Measurements from ENCODE around the gene TXNDC15. TPM values are rescaled to one million over a fixed set of nuclear protein-coding genes. Genes with fewer than 3 reads are reported as not detected.
"Not testable (repeated sequence)": the region's sequence is repeated elsewhere in the genome, so short reads cannot be mapped to it uniquely, and the experiment has no call there.

The TXNDC15 gene
- total RNA-seq, 1 experiment from 2014 or later, result 22.5 TPM

DNA sequence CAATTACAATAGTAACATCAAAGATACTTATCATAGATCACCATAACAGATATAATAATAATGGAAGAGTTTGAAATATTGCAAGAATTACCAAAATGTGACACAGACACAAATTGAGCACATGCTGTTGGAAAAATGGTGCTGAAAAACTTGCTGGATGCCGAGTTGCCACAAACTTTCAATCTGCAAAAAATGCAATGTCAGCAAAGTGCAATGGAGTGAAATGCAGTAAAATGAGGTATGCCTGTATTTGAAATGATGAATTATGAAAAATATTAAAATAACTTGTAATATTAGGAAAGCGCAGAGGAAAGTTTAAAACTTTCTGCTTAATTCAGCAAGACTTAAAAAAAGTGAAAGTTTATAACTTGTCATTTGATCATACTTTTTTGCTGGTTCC lies 18.8 kb downstream of the TXNDC15 start:
- no peaks in the 10 kb centered on the region for H3K27me3 ChIP-seq (ENCODE audit: control insufficient read depth, insufficient read depth, low read length)

DNA sequence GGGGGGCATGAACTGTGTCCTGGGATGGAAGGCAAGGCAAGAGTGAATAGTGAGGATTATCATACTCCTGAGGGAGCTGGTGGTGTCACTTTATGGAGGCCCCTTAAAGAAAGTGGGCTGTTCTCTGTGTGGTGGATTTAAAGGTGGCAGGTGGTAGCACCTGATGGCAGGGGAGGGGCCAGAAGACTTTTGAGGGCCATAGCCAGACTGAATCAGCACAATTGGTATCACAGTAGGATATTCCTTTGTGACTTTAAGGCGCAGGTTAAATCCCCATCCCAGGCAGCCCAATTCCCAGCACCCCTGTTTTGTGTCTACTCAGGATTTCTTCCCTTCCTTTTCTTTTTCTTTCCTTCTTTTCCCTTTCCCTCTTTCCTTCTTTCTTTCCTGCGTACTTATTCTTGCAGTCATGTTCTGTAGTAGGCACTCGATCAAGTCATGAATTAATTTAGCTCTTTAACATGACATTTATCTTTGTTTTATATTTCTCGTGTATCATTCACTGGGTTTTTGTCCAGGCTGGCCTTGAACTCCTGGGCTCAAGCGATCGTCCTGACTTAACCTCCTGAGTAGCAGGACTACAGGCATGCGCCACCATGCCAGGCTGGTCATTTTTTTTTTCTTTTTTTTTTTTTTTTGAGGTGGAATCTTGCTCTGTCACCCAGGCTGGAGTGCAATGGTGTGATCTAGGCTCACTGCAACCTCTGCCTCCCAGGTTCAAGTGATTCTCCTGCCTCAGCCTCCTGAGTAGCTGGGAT lies 19.8 kb downstream of the TXNDC15 start:
- no peaks in the 10 kb centered on the region; the same call in 1 of the 2 replicates for H3K36me3 ChIP-seq (replicated peaks; ENCODE audit: control insufficient read depth, insufficient read depth, low read length)
- no peaks in the 10 kb centered on the region for H3K27me3 ChIP-seq (ENCODE audit: control insufficient read depth, insufficient read depth, low read length)
- peak; percentile 42 for DNase-seq
- H3K4me3 ChIP-seq (ENCODE audit: insufficient read depth, low read depth, low read length), result no peak overlapping the region

More for the DNA sequence above, 18.8 kb downstream of the TXNDC15 start:
- H3K36me3 ChIP-seq (replicated peaks; ENCODE audit: control insufficient read depth, insufficient read depth, low read length), result no peaks in the 10 kb centered on the region; the same call in 1 of the 2 replicates
- no peak for DNase-seq
- H3K4me3 ChIP-seq (ENCODE audit: insufficient read depth, low read depth, low read length), result no peak overlapping the region

DNA sequence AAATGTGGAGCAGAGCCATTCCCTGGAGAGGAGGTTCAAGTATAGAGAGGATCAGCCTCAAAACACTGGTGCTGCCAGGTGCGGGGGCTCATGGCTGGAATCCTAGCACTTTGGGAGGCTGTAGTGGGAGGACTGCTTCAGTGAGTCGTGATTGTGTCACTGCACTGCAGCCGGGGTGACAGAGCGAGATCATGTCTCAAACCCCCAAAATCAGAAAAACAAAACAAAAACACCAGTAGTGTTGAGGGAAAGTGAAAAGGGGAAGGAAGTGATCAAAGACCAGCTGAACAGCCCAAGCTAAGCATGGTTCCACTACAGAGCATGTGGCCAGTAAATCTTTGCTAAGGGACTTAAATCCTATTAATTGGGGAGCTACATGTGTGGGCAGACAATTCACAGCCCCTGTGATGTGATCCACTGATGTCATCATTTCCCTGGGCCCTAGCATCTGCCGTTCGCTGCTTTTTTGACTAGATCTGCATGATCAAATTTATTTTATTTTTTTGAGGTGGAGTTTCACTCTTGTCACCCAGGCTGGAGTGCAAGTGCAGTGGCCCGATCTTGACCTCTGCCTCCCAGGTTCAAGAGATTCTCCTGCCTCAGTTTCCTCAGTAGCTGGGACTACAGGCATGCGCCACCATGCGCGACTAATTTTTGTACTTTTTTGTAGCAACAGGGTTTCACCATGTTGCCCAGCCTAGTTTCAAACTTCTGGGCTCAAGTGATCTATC lies 28.1 kb downstream of the TXNDC15 start:
- H3K36me3 ChIP-seq (replicated peaks; ENCODE audit: control insufficient read depth, insufficient read depth, low read length), result no peaks in the 10 kb centered on the region
- no peak overlapping the region for H3K4me3 ChIP-seq (ENCODE audit: insufficient read depth, low read depth, low read length)
- DNase-seq, result no peak
- no peaks in the 10 kb centered on the region for H3K27me3 ChIP-seq (ENCODE audit: control insufficient read depth, insufficient read depth, low read length)

DNA sequence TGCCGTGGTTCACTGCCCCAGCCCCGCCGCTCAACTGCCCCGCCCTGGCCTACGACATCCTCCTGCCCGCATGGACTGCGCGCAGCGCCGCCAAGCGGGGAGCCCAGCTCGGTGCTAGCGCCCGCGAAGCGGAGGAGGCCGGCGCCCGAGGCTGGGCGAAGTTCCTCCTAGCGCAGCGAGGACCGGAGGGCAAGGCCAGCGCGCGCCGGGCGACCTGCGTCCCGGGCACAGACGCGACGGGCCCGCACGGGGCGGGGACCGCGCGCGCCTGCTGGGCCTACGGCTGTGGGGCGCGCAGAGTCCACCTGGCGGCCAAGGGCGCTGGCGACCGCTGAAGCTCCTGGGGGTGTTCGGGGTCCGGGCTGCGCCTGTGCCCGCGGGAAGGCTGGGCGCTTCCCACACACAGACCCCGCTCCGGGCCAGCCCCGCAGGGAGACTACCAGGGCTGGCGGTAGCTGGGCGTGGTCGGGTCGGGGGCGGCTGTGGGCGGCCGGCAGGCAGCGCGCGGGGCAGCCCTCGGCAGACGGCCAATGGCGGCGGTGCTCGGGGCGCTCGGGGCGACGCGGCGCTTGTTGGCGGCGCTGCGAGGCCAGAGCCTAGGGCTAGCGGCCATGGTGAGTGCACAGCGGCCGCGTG lies 30.6 kb downstream of the TXNDC15 start, which contains the start of gene PCBD2:
PCBD2 (plus strand) TSS at position 522 of the 636 bp plus-strand sequence; CDS start at position 531, 9 bp downstream.
- no peaks in the 10 kb centered on the region for H3K27me3 ChIP-seq (ENCODE audit: control insufficient read depth, insufficient read depth, low read length)
- H3K4me3 ChIP-seq (ENCODE audit: insufficient read depth, low read depth, low read length), result peak within 1 kb of the TSS; percentile 56
- no peaks in the 10 kb centered on the region for H3K36me3 ChIP-seq (replicated peaks; ENCODE audit: control insufficient read depth, insufficient read depth, low read length)

DNA sequence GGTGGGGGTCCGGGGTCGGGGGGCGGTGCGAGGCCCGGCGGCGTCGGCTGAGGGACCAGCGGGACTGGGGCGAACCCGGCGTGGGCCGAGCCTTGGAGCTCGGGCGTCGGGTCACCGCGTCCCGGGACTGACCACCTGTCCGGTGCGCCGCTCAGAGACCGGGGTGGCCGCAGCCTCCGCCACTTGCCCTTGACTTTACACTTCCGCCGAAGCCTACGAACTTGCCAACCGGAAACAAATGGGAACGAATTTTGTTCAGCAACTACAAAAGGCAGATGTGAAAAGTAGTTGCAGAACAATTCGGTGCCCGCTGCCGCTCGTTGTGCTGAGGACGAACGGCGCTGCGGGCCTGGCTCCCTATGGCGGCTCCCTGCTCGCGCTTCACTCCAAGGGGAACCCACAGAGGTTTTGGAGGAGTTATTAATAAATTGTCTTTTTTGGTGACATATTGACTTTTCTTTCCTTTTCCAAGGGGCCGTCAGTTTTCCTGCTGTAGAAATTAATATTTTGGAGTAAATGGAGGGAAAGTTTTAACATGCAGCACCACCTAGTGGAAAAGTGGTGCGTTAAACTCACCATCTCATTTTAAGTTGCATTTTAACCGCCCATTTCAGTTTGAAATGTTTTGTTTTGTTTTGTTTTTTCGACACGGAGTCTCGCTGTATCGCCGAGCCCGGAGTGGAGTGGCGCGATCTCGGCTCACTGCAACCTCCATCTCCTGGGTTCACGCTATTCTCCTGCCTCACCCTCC lies 31.2 kb downstream of the TXNDC15 start:
- Histone ChIP-seq H3K4me3 (ENCODE audit: insufficient read depth, low read depth, low read length) (peak overlapping the region; percentile 56), H3K27me3 (ENCODE audit: control insufficient read depth, insufficient read depth, low read length) (no peaks in the 10 kb centered on the region), H3K36me3 (replicated peaks; ENCODE audit: control insufficient read depth, insufficient read depth, low read length) (no peaks in the 10 kb centered on the region)
- DNase-seq, result peak; percentile 66

More for the DNA sequence above, 30.6 kb downstream of the TXNDC15 start, which contains the start of gene PCBD2:
- DNase-seq, result peak; percentile 95

DNA sequence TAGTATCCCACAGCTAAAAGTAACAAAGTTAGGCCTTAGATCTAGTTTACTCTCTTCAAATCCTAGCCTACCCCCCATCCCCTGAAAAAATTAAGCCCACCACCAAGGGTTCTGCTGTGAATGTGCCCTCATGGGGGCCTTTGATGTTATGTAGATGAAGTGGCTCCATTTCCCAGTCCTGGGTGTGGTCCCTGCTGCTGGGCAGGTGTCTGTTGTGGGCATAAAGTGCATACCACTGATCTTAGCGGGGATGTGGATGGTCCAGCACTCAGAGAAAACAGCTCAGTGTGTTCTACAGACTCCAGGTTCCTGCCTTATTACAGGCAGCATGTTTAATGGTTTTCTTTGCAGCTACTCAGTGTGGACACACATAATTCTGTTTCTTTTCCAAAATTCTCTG lies 32.6 kb downstream of the TXNDC15 start:
- H3K27me3 ChIP-seq (ENCODE audit: control insufficient read depth, insufficient read depth, low read length), result no peaks in the 10 kb centered on the region
- DNase-seq, result no peak
- H3K4me3 ChIP-seq (ENCODE audit: insufficient read depth, low read depth, low read length), result no peak overlapping the region
- no peaks in the 10 kb centered on the region; the same call in 1 of the 2 replicates for H3K36me3 ChIP-seq (replicated peaks; ENCODE audit: control insufficient read depth, insufficient read depth, low read length)

DNA sequence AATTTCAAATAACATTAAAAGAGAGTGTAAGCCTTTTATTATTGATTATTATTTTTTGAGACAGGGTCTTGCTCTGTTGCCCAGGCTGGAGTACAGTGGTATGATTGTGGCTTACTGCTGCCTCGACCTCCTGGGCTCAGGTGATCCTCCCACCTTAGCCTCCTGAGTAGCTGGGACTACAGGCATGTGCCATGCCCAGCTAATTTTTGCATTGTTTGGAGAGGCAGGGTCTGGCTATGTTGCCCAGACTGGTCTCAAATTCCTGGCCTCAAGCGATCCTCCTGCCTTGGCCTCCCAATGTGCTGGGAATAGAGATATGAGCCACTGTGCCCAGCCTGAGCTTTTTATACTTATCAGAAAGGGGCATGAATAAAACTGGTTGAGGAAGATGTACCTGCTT lies 36.6 kb downstream of the TXNDC15 start:
- H3K27me3 ChIP-seq (ENCODE audit: control insufficient read depth, insufficient read depth, low read length); H3K36me3 ChIP-seq (replicated peaks; ENCODE audit: control insufficient read depth, insufficient read depth, low read length); DNase-seq; H3K4me3 ChIP-seq (ENCODE audit: insufficient read depth, low read depth, low read length): not testable (repeated sequence)

DNA sequence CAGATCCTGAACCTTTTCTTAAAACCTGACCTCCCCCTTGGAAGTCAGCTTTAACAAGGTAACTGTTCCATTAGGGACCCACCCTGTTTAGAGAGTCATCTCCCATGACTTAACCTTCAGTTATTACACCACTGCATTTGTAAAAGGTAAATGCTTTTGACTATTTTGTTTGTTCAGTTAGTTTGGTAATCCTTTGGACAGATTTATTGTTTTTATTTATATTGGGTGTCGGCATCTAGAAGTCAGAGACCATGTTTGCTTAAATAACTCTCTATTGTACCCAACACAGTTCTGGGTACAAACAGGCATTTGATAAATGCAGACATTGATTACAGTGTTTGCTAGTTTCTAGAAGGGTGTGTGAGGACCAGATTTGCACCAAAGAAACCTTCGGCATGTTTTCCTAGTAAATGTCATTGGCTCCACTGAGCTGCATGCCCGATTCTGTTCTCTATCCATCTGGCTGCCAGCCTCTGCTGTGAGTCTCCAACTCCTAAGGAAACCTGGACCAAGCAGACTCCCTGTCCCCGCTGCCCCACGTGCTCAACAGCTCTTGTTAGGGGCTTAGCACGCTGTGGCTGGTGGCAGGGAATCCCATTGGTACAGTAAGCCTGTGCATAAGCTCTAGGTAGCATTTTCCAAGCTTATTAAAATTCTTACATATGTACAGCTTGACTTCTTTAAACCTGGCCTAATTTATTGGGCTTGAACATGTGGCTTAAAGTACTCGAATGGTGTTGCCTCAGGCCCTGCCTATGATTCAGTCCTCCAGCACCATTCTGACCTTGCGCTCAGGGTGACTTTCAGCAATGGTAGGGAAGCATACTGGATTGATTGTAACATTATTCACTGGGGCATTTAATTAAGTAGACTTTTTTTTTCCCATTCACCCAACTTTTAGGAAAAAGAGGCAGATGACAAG lies 37.4 kb downstream of the TXNDC15 start:
- H3K36me3 ChIP-seq (replicated peaks; ENCODE audit: control insufficient read depth, insufficient read depth, low read length), result peaks cover 5% of the 10 kb centered on the region
- no peak overlapping the region for H3K4me3 ChIP-seq (ENCODE audit: insufficient read depth, low read depth, low read length)
- no peak for DNase-seq
- no peaks in the 10 kb centered on the region for H3K27me3 ChIP-seq (ENCODE audit: control insufficient read depth, insufficient read depth, low read length)

DNA sequence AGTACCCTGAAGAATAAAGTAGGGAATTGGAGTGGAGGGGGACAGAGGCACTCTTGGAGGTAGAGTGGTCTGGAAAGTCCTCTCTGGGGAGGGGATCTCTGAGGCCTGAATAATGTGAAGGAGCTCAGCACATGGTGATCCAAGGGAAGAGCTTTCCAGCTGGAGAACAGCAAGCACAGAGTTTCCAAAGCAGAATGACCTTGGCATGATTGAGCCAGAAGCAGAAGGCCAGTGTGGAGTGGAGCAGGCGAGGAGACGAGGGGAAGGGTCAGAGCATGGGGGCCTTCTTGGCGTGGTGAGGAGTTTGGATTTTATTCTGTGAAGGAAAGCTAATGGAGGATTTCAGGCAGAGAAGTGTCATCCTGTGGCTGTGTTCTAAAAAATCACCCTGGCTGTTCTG lies 39.1 kb downstream of the TXNDC15 start:
- H3K4me3 ChIP-seq (ENCODE audit: insufficient read depth, low read depth, low read length), result no peak overlapping the region
- H3K27me3 ChIP-seq (ENCODE audit: control insufficient read depth, insufficient read depth, low read length), result no peaks in the 10 kb centered on the region
- DNase-seq, result no peak
- peaks cover 5% of the 10 kb centered on the region for H3K36me3 ChIP-seq (replicated peaks; ENCODE audit: control insufficient read depth, insufficient read depth, low read length)

DNA sequence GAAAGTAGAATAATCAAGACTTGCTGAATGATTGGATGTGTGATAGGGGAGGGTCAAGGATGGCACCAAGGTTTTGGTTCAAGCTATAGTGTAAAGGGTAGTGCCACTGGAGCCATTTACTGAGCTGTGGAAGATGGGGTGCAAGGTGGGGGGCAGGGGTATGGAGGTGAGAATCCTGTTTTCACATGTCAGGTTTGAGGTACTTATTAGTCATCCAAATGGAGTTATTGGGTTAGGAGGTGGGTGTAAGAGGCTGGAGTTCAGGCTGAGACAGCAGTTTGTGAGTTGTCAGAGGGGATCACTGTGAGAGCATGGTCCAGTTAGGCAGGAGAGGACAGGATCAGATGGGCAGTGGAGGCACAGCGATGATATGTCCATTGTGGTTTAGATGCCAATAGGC lies 39.6 kb downstream of the TXNDC15 start:
- no peak overlapping the region for H3K4me3 ChIP-seq (ENCODE audit: insufficient read depth, low read depth, low read length)
- DNase-seq, result no peak
- peaks cover 5% of the 10 kb centered on the region for H3K36me3 ChIP-seq (replicated peaks; ENCODE audit: control insufficient read depth, insufficient read depth, low read length)
- H3K27me3 ChIP-seq (ENCODE audit: control insufficient read depth, insufficient read depth, low read length), result no peaks in the 10 kb centered on the region

DNA sequence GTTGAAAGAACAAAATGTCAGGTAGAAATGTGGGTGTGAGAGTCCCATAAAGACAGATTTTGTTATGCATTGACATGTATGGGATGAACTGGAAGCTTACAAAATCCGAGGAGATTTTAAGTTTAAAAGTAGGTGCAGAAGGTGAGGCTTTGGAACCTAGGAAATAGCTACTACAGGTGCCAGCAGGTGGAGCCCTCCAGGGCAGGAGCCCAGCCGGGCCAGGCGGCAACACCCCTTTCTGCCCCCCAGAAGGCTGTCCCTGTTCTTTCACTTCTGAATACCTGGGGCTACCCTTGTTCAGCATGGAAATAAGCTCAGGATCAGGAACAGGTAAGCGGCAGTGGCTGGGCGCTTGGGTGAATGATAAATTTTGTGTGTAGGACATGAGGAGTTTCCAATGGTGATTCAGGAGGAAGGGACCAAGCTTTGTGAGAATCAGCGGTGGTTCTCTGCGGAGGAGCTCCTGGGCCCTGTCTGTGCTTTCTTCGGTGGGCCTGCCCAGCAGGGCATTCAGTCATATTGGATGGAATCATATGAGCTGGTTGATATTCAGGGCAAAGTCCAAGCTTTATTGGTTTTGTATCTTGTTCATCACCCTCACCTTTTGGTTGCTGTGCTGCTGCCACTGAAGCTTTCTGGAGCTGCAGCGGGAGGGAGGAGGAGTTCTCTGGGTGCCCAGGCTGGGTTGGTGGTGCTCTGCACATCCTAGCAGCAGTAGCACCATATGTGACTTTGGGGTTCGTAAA lies 43.1 kb downstream of the TXNDC15 start:
- DNase-seq, result peak; percentile 77
- Histone ChIP-seq H3K27me3 (ENCODE audit: control insufficient read depth, insufficient read depth, low read length) (no peaks in the 10 kb centered on the region), H3K4me3 (ENCODE audit: insufficient read depth, low read depth, low read length) (no peak overlapping the region), H3K36me3 (replicated peaks; ENCODE audit: control insufficient read depth, insufficient read depth, low read length) (peaks cover 2% of the 10 kb centered on the region)

DNA sequence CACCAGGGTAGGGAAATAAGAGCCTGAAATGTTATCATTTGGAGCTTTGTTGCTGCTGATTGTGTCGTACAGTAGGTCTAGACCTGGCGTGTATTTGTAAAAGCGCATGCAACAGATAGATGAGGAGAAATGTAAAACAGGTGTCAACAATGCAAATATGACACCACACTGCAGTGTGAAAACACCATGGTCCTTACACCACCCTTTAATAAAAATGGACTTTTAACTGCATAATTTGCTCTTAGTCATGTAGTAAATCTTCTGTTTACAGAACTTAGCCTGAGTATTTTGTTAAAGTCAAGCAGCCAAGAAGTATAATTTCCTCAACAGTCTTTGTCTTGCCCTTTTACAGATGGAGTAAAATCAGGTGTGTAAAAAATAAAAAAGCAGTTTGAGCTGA lies 44.7 kb downstream of the TXNDC15 start:
- Histone ChIP-seq H3K36me3 (replicated peaks; ENCODE audit: control insufficient read depth, insufficient read depth, low read length) (no peaks in the 10 kb centered on the region; the same call in none of the 2 replicates), H3K4me3 (ENCODE audit: insufficient read depth, low read depth, low read length) (no peak overlapping the region), H3K27me3 (ENCODE audit: control insufficient read depth, insufficient read depth, low read length) (no peaks in the 10 kb centered on the region)
- DNase-seq, result no peak

All from H7 (cell line).